Measurements from ENCODE around the gene CLINT1. TPM values are rescaled to one million over a fixed set of nuclear protein-coding genes. Genes with fewer than 3 reads are reported as not detected.

Gene CLINT1
- total and polyA plus RNA-seq, 9 of the 15 experiments (the other 6 are each of a cell fraction or from before 2014, with no cell fraction given) = 23.6 to 125 (median 71.4) TPM

DNA sequence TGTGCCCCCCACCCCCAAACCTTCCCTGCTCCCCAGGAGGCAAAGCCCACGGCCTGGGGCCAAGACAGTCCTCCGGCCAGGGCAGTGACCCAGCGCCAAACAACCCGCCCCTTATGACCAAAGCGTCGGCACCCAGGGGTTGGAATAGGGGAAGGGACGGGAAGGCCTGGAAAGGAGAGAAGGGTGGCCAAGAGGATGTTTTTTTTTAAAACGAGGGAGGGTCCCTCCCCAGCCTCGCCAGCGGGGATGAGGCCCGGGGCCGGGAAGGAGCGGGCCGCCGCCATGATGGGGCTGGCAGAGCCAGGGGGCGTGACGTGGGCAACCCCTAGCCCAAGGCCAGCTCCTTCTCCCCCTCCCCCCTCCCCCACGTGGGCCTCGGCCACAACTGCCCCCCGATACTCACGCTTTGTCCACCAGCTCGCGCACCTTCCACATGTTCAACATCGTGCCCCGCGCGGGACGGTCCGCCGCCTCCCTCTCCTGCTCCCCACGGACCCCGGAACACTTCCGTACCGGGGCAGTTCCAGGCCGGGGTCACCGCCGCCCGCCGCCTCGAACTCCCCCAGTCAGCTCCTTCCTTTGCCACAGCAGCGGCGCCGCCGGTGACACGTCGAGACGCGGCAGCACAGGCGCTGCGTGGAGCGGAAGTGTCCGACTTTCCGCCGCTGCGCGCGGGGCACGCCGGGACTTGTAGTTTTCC is at the start of gene CLINT1 (continued):
- TF ChIP-seq TCFL5 (CRISPR knock-in tag; conservative IDR thresholded peaks at IDR 0.05) (no peak), ARHGAP35 (IDR thresholded peaks at IDR 0.05; ENCODE audit: partially characterized antibody) (no peak), TAF7 (tag; IDR thresholded peaks at IDR 0.05) (no peak), TCF7 (IDR thresholded peaks at IDR 0.05; ENCODE audit: borderline replicate concordance) (0 out of 2 replicates have a peak, but pooled peaks have one; percentile 17), HDAC2 (IDR thresholded peaks at IDR 0.05) (0 out of 2 replicates have a peak, but pooled peaks have one; percentile 35), ZBTB17 (CRISPR knock-in tag; IDR thresholded peaks at IDR 0.05) (no peak), SMARCA5 (IDR thresholded peaks at IDR 0.05) (no peak), RBBP5 (IDR thresholded peaks at IDR 0.05; ENCODE audit: borderline replicate concordance, insufficient read depth, low read length, poor library complexity, severe bottlenecking) (peak; percentile 87), KAT8 (IDR thresholded peaks at IDR 0.05; ENCODE audit: low read depth) (no peak), FOS (IDR thresholded peaks at IDR 0.05; ENCODE audit: extremely low read depth, insufficient read length) (no peak), POLR2G (IDR thresholded peaks at IDR 0.05; ENCODE audit: low read depth, low read length) (peak; percentile 94), ZC3H11A (IDR thresholded peaks at IDR 0.05; ENCODE audit: low read depth, low read length) (no peak), CREM (IDR thresholded peaks at IDR 0.05; ENCODE audit: low read depth) (peak; percentile 99)
- TF ChIP-seq, protein P1, sequence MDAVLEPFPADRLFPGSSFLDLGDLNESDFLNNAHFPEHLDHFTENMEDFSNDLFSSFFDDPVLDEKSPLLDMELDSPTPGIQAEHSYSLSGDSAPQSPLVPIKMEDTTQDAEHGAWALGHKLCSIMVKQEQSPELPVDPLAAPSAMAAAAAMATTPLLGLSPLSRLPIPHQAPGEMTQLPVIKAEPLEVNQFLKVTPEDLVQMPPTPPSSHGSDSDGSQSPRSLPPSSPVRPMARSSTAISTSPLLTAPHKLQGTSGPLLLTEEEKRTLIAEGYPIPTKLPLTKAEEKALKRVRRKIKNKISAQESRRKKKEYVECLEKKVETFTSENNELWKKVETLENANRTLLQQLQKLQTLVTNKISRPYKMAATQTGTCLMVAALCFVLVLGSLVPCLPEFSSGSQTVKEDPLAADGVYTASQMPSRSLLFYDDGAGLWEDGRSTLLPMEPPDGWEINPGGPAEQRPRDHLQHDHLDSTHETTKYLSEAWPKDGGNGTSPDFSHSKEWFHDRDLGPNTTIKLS (IDR thresholded peaks at IDR 0.05; ENCODE audit: borderline replicate concordance, low read depth) = peak; percentile 94
- TF ChIP-seq, protein P2, sequence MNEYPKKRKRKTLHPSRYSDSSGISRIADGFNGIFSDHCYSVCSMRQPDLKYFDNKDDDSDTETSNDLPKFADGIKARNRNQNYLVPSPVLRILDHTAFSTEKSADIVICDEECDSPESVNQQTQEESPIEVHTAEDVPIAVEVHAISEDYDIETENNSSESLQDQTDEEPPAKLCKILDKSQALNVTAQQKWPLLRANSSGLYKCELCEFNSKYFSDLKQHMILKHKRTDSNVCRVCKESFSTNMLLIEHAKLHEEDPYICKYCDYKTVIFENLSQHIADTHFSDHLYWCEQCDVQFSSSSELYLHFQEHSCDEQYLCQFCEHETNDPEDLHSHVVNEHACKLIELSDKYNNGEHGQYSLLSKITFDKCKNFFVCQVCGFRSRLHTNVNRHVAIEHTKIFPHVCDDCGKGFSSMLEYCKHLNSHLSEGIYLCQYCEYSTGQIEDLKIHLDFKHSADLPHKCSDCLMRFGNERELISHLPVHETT (CRISPR knock-in tag; conservative IDR thresholded peaks at IDR 0.05 in 1 of 2, IDR thresholded peaks at IDR 0.05 in 1 of 2) = peak in 1 of 2 experiments; percentile 76; a peak in 2 of 4 replicates
- TF ChIP-seq, protein P3, sequence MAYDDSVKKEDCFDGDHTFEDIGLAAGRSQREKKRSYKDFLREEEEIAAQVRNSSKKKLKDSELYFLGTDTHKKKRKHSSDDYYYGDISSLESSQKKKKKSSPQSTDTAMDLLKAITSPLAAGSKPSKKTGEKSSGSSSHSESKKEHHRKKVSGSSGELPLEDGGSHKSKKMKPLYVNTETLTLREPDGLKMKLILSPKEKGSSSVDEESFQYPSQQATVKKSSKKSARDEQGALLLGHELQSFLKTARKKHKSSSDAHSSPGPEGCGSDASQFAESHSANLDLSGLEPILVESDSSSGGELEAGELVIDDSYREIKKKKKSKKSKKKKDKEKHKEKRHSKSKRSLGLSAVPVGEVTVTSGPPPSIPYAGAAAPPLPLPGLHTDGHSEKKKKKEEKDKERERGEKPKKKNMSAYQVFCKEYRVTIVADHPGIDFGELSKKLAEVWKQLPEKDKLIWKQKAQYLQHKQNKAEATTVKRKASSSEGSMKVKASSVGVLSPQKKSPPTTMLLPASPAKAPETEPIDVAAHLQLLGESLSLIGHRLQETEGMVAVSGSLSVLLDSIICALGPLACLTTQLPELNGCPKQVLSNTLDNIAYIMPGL (CRISPR knock-in tag; IDR thresholded peaks at IDR 0.05) = no peak

All from K562 (cell line).